GM19455 (cell line): ENCODE results near the gene INPP5F.
"Not testable (repeated sequence)": the region's sequence is repeated elsewhere in the genome, so short reads cannot be mapped to it uniquely, and the experiment has no call there.

ENCODE experiments used
- ATAC-seq: cut with Tn5 transposase; IDR thresholded peaks from one replicate; pipeline ENCODE4 v1.9.1; 2021; ENCODE audit not compliant: unreplicated experiment

INPP5F gene

DNA sequence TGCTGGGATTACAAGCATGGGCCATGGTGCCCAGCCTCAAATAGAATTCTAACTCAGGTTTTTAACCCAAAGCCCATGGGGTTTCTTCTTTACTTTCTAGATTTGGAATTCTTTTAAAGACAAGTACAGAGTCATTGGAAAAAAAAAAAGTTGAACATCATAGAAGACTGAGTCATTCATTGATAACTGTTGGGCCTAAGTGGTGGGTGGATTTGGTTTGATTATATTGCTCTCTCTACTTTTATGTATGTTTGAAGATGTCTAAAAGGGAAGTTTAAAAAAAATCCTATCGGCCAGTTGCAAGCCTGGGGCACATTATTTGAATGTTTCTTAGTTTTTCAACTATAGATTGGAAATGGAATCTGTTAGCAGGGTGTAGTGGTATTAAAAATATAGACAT lies 49.7 kb downstream of the INPP5F start:
- no peak for ATAC-seq

DNA sequence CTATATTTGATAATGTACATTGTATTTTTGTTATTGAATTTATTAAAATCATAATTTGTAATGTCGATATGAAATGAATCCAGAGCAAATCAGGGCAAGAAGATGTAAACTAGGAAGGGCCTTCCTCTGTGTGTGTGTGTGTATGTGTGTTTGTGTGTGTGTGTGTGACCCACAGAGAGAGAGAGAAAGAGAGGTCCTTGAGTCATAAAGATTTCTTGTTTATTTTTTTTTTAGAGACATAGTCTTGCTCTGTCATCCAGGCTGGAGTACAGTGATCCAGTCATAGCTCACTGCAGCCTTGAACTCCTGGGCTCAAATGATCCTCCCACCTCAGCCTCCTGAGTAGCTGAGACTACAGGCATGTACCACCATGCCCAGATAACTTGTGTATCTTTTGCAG lies 50.7 kb downstream of the INPP5F start:
- no peak for ATAC-seq

DNA sequence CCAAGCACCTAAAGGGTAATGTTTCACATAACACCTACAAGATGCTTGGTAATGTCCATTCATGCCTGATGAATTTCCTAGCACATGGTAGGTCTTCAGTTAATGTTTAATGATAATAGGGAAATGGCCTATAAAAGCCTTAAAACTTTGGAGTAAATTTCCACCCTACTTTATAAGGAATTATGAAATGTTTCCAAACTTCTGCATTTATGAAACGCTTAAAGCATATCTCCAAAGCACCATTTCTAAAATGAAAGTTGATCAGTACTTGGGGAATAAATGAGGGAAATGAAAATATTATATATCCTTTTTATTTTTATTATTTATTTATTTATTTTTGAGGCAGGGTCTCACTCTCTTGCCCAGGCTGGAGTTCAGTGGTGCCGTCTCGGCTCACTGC lies 51.8 kb downstream of the INPP5F start:
- no peak for ATAC-seq

DNA sequence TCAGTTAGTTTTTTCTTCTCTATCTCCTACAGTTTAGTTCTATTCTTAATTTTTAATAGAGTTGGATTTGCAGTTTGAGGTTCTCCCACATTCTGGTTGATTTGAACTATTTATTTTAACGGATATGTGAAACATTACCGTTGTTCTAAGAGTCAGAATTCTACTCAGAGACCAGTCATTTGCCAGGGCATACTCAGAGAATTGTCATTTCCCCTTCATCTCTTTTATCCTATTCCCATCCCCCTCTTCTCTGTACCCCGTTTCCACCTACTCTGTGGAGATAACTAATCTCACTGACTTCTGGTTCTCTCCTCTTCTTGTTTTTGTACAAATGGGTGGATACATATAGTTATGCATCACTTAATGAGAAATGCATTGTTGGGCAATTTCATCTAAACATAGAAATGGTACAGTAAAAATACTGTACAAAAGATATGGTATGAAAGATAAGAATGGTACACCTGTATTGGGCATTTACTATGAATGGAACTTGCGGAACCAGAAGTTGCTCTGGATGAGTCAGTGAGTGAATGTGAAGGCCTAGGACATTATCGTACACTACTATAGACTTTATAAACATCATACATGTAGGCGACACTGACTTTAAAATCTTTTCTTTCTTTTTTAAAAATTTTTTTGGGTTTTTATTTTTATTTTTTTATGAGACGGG lies 53.1 kb downstream of the INPP5F start:
- no peak for ATAC-seq

DNA sequence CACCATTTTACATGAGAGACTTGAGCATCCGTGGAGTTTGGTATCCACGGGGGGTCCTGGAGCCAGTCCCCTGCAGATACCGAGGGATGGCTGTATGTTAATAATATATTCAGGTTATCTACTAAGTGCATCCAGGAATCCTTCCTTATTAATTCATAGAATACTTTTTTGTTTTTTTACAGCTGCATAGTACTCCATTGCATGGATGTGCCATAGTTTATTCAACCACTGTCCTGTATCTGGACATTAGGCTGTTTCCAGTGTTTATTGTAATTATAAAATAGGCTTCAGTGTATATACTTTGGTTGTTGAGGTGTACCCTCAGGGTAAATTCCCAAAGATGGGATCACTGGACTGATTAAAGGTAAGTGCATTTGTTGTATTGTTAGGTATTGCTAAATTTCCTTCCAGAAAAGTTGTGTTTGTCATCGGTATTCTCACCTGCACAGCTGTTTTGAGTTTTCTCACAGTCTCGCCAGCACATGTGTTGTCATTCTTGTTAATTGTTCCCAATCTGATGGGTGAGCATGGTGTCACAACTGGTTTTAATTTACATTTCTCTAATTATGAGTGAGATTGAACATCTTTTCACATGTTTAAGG lies 55.1 kb downstream of the INPP5F start:
- ATAC-seq: no peak

DNA sequence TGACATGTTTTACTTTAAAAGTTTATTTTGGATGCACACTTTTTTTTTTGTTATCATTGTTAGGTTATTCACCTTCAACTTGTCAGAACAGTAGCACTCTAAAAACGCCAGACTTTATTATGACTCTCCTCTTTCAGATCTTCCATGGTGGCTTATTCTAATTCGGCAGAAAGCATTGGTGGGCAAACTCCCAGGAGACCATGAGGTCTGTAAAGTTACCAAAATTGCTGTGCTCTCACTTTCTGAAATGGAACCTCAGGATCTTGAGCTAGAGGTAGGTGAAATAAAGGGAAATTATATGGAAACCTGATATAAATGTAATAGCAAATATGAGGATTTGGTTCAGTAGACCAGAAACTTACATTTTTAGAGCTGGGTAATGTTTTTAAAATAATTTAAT lies 55.6 kb downstream of the INPP5F start:
- ATAC-seq: no peak

DNA sequence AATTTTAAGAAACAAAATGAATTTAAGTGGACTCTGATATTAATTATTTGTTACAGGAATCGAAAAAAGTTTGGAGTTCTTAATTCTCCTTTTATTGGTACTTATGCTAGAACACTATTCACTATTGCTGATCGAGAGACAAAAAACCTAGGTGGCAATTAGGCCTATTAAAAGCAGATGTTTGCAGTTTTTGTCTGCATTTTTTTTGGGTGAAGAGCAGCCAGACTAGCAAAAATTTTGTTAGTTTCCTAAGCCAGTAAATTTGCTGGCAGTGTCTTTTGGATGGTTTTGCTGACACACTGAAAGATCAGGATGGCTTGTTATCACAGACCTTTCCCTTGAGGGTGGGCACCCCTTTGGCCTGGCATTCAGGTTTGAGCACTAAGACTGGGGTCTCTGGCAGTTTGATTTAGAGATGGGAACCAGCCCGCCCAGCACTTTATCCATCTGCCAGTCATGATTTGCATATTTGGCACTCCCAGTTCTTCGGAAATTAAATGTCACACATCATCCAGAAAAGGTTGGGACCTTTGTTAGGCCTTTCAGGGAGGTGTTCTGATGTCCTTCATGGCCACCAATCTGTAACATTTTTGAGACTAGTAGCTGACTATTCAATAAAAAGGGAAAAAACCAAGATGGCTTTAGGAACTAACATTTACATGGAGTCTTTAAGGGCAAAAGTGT lies 57.3 kb downstream of the INPP5F start:
- no peak for ATAC-seq

DNA sequence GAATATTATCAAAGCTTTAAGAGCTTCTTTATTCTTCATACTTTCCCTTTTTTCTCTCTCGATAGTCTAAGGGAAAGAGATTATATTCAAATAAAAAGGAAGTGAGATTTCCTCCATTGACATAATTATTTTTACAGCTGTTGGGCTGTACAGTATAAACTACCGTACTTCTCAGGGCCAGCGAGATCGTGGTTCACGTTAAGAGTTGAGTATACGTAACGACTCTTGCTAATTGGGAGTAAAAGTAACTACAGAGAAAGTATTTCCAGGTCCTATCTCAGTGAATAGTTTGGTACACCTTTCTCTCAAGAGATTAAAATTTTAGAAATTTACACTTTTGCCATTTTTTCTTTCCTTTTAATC lies 57.8 kb downstream of the INPP5F start:
- ATAC-seq: no peak

DNA sequence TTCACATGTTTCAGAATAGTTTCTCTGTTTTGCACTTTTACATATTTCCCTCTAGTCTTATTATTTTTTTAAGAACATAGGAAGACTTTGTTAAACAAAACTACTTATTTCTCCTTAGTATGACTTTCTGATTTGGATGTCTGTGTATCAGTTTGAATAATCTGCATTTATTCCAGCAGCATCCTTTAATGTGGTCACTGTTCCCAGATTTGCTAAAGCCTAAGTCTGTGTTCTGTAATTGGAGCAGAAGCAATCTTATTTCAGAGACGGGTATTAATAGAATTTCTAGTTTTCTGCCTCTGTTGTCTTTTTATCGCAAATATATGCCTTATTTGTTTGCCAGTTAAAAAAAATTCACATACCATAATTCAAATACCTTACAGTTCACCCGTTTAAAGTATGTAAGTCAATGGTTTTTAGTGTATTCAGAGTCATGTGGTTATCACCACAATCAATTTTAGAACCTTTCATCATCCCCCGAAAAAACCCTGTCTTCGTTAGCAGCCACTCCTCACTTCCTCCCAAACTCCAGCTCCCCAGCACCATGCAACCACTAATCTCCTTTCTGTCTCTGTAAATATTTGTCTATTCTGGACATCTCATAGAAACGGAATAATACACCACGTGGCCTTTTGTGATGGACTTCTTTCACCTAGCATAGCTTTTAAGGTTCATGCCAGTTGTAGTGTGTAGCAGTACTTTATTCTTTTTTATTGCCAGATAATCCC lies 58.7 kb downstream of the INPP5F start:
- peak; percentile 57 for ATAC-seq

DNA sequence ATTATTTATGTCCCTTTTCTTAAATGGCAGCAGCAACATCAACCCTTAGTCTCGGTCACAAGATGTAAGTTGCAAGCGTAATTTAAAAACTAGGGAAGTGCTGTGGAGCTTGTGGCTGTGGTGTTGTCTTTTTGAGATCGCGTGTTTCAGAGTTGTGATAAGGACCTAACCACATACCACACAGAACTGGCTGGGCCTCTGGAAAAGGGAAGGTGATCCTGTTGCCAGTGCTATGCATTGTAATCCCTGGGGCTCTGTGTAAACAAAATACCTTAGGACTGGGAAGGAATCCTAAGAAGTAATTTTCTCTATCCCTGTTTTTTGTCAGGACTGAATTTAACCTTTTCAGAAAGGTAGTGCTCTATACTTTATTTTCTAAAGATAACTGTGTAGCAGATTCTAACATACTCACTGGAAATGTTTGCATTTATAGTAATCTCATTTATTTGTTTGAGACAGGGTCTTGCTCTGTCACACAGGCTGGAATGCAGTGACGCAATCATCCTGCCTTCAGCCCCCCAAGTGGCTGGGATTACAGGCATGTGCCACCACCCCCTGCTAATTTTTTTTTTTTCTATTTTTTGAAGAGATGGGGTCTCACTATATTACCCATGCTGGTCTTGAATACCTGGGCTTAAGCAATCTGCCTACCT lies 60.4 kb downstream of the INPP5F start:
- no peak for ATAC-seq

DNA sequence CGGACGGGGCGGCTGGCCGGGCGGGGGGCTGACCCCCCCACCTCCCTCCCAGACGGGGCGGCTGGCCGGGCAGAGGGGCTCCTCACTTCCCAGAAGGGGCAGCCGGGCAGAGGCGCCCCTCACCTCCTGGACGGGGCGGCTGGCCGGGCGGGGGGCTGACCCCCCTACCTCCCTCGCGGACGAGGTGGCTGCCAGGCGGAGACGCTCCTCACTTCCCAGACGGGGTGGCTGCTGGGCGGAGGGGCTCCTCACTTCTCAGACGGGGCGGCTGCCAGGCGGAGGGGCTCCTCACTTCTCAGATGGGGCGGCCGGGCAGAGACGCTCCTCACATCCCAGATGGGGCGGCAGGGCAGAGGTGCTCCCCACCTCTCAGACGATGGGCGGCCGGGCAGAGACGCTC lies 69.3 kb downstream of the INPP5F start:
- ATAC-seq: not testable (repeated sequence)

DNA sequence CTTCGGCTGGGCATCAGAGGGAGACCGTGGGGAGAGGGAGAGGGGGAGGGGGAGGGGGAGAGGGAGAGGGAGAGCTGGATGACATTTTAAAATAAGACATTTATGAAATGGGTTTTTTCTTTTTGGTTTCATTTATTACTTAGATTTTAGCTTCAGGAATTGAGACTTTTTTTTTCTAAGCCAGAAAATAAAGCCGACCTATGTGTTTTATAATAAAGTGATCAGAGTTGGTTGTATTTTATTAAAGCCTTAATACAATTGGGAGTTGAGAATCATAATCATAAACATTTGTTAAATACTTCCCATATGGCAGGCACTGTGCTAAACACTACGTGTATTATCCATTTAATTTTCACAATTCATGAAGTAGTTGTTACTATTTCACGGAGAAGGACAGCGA lies 70.2 kb downstream of the INPP5F start:
- ATAC-seq: no peak

DNA sequence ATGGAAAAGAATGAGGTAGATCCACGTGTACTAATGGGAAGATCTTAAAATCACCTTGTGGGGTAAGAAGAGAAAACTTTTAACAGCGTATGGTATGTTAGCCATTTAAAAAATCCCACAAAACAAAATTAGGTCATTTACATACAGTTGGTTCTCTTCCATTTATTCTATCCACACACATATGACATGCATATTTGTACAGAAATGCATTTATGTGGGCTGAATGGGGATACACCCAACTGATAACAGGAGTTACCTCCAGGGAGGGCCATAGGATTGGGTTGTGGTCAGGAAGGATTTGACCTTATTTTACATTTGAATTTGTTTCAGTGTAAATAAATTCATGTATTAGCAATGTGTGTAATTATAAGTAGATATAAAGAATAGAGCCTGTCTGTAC lies 75.3 kb downstream of the INPP5F start:
- no peak for ATAC-seq

DNA sequence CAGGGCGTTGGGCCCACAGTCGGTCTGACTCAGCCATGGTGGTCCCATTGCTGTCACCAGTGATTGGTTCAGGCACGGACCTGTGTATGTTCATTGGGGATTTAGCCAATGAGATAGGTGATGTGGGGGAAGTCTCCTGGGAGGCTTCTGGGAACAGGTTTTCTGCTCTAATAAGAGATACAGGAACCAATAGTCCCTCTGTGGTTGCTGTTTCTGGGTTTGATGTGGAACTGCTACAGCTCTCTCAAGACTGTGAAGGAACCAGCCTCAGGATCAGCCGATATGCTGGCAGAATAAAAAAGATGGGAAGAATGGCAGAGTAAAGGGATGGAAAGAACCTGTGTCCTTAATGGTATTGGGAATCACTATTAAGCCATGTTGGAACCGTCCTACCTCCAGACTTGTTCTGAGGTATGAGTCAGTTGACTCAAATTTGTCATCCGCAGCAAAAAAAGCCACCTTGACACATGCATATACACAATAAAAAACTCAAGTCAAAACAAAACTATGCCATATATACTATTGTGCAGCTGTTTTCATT lies 76.2 kb downstream of the INPP5F start:
- ATAC-seq: peak; percentile 67

DNA sequence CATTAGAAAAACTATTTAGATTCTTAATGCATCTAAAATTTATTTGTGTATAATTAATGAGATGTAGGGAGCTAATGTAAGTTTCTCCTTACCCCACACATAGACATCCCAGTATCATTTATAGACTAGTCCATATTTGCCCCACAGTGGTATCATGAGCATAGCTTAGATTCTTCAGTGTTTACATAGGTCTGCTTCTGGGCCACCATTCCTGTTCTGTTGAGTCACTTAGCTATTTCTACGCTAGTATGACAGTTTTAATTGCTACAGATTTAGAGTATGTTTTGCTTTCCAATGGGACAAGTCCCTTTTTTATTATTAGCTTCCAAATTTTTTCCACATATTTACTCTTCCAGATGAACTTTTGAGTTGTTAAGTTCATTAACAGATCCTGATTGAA lies 77.4 kb downstream of the INPP5F start:
- no peak for ATAC-seq

DNA sequence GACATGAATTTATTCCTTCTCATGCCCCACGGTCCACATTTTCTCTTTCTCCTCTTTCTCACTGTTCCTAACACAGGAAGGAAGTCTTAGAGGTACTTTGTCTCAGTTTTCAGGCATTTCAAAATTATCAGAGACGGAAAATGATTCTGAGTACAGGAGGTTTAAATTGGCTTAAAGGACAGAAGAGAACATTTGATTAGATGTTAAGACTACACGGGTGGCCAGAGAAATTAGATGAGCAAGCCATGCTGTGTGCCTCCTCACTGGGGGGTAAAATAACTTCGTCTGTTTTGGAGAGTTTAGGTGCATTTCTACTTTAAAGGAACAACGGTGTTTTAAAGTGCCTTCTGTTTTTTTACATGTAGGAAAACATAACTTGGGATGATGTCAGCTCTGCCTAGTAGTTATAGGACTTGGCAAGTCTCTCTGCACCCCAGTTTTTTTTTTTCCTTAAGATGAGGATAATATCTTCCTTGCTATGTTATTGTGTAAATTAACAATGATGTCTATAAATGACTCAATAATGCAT lies 79.9 kb downstream of the INPP5F start:
- no peak for ATAC-seq

DNA sequence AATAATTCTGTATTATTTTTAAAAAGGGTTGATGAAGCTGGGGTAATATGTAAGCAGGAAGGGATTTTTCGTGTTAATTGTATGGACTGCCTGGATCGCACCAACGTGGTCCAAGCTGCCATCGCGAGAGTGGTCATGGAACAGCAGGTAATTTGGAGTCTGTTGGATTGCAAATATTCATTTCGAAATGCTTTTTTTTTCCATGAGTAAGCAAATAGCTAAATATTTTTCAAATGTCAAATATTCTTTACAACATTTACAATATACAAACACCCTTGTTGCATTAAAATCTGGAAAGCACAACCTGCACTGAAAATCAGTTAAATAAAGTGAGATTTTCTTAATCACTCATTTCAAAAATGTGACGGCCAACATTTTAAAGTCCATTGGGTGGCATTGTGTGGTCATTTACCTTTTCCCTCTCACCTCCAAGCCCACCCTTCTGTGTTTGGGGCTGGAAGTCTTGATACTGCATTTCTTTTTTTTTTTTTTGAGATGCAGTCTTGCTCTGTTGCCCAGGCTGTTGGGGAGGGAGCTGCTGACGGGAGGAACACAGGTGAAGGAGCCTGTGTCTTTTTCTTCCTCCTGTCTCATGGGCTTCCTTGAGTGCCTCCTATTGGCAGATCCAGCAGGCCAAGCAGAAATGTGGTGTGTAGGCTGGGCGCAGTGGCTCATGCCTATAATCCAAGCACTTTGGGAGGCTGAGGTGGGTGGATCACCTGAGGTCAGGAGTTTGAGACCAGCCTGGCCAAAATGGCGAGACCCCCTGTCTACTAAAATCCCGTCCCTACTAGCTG lies 80.7 kb downstream of the INPP5F start:
- ATAC-seq: no peak

DNA sequence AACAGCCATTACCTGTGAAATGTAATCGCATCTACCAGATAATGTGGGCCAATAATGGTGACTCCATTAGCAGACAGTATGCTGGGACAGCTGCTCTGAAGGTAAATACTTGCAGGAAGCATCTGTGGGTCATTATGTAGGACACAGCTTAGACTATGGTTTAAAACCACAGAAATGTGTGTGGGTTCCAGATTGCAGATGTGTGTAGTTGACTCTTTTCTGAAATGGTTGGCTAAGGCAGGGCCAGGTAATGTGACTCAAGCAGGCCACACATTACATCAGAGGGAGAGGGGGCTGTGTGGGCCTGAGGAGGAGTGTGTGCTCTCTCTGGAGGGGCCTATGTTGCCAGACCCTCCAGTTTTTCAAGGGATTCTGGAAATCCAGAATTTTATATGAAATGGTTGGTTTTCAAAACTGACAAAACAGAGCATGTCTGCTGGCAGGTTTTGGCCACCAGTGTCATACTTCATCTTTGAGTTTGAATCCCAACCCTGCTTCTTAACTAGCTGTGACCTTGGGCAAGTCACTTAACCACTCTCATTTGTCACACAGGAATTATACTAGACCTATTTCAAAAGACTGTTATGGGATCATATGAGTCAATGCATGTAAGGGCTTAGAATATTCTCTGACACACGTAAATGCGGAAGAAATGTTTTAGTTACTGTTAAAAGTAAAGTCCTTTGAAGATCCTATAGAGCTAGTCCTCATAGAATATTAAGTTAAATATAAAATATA lies 82.3 kb downstream of the INPP5F start:
- no peak for ATAC-seq

DNA sequence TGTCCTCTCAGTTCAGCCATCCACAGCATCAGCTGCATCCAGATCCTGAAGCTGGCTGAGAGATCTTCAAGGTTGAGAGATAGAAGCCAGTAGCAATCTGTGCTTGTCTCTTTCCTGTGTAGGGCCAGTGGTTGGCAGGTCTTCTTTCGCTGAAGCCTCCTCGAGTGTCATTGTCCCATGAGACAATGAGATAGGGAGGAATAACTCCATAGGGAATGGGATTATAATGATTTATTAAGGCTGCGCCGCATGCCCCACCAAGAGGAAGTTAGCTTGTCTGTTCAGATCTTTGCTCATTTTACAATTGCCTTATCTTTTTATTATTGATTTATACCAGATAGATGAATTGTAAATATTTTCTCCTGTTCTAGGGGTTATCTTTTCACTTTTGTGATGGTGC lies 85.3 kb downstream of the INPP5F start:
- no peak for ATAC-seq
